GM20431 (cell line): Measurements from ENCODE around the gene LMO1.

ENCODE experiments used
- in situ Hi-C: fragments of 300-500 bp; cut with MseI, MboI; formaldehyde crosslinking; loops from one replicate; pipeline ENCODE4 v1.15.0; 2020; ENCODE audit warnings: low sequenced_read_pairs; ENCODE audit not compliant: unreplicated experiment

The LMO1 gene

DNA sequence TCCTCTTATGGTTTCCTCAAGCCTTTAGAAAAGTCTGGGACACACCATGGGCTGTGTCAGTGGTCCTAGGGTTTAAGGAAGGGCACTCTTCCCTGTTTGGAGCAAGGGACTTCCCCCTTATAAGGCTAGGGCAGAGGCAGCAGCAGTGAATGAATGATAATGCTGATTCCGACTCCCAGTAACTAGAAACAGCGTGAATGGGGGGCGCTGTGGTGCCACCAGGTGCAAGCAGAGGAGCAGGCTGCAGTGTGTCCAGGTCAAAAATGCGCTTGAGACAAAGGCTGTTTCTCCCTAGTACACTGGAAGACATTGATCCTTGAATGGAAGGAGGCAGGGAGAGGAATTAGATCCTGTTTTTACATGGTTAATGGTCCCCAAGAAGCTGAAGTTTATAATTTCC, 83.2 kb downstream of the LMO1 start:
- in situ Hi-C loops: no loop called here

DNA sequence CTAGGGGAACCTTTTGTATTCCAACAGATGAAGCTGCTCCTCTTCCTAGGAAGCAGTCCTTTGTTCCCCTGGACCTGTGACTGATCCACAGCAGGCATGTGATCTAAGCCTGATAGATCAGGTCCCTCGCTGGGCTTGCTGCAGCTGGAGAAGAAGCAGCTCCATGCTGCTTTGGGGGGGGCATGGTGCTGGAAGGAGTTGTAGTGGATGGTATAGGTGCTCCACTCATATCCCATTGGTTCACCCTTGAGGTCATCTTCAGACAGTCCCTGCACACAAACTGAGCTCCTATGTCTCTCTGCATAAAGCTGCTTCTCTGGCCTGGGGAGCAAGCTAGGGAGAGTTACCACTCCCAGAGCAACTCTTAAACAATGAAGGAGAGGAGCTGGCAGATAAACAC, 85.4 kb downstream of the LMO1 start:
- in situ Hi-C loops: no loop called here

DNA sequence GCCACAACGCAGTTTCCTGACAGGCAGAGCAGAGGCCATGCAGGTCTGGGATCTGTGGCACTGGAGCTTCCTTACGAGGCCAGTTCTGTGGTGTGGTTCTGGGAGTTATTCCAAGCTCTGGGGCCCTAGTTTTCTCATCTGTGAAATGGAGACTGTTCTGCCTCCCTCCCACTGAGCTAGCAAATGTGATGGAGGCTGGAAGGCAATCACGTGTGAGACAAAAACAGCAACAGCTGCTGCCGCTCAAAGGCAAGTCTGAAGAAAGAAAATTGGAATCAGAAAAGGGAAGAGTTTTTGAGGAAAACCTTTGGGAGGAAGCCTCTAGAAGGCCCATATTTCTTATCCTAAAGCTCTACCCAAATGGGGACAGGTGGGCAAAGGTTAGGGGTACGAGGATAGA, 86.5 kb downstream of the LMO1 start:
- in situ Hi-C loops: no loop called here
